HG03025 (cell line): ENCODE data around the gene TTLL13.

Experiments
- ATAC-seq: cut with Tn5 transposase; IDR thresholded peaks from one replicate; pipeline ENCODE4 v1.9.1; 2021; ENCODE audit warnings: mild to moderate bottlenecking, moderate library complexity; ENCODE audit not compliant: unreplicated experiment, low FRiP score

The TTLL13 gene

DNA sequence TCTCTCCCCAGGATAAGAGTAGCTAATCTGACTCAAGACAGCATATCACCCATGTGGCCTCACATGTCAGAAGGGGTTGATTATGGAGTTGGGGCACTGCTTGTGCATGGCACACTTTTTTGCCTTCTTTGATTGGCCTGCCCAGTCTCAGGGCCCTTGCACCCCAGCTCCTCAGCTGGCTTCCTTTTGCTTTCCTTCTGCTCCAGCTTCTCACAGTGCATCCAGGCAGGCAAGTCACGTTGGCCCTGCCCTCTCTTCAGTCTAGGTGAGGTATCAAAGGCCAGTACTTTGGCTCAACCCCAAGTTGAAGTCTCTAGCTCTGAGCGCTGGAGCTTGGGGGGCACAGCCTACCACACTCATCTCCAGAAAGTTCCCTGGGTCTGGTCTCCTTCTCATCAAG, 58.3 kb downstream of the TTLL13 start:
- ATAC-seq: no peak

DNA sequence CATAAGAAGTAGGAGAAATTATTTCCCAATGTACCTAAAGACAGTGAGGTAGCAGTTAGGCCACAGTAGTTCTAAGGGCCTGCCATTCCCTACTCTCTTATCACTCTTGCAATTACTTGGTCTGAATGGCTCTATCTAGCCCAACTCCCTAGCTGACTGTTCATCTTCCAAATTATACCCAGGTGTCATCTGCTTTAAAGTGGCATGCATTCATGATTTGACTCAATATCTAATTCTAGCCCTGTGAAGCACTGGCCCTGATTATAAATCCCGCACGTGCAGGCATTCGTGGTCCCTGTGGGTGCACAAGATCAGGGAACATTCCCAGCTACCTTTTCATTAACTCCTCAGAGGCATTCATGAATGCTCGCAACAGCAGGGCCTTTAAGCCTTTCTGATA, 59.7 kb downstream of the TTLL13 start:
- no peak for ATAC-seq
